HK-2 (cell line): Measurements from ENCODE around the gene TRIOBP.
A peak's percentile ranks its signal among the peaks of the same experiment; 100 is the strongest.

ENCODE experiments used
- DNase-seq: peaks from one replicate; pipeline ENCODE4 v3.0.0-alpha.2; 2018; ENCODE audit not compliant: unreplicated experiment

TRIOBP gene

GRCh38 chr22:37731804-37732471 is 35.1 kb downstream of the TRIOBP start:
- DNase-seq: no peak

DNA sequence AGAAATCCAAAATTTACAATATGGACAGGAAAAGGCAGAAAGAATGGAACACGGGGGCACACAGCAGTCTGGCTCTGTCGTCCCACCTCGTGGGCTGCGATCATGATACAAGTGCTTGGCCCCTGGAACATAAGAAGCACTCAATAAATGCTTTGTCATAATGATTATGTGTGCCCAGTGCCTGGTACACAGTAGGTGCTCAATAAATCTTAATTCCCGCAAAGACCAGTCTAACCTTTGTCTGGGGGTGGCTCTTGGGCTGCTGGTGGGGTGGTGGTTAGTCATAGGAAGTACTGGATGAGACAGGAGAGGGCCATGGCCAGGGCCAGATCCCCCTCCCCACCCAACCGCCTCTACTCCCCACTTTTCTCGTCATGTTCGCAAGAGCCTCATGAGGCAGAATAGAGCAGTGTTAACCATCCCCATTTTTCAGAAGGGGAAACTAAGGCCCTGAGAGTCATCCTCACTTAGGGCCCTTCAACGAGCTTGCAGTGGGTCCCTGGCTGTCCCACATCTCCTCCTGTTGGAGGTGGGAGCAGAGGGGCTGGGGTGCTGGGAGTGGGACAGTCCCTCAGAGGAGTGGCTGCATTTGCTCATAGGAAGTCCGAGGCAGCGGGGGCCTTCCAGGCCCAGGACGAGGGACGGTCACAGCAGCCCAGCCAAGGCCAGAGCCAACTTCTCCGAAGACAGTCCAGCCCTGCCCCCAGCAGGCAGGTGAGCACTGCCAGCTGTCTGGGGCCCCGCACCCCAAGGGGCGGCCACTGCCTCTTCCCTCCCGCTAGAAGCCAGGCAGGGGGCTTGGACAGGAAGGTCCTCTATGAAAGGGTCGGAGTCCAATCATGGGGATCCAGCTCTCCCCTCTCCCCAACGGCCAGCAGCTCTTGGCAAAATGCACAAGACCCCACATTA is 36.1 kb downstream of the TRIOBP start:
- no peak for DNase-seq

DNA sequence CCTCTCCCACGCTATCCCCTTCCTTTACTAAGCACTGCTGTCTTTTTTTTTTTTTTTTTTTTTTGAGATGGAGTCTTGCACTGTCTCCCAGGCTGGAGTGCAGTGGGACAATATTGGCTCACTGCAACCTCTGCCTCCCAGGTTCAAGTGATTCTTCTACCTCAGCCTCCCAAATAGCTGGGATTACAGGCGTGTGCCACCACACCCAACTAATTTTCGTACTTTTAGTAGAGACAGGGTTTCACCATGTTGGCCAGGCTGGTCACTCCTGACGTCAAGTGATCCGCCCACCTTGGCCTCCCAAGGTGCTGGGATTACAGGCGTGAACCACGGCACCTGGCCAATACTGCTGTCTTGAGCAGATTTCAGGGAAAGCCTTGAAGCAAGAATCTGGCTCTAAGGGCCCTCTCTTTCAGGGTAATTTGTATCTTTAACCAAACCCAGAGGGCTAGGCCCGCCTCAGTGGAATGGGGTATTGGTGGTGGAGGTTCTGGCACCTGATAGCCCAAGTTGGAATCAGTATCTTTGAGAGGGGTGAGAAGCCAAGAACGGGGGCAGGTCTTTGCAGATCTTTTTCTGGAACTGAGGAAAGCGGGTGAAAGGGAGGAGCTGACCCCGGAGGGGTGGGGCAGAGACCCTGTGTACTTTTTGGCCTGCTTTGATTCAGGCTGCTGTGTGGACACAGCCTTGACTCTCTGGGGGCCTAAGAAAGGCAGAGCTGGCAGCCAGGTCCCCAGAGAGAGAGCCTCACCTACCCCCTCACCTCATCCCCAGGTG is 37.0 kb downstream of the TRIOBP start:
- no peak for DNase-seq

GRCh38 chr22:37734402-37734700 is 37.5 kb downstream of the TRIOBP start:
- no peak for DNase-seq

DNA sequence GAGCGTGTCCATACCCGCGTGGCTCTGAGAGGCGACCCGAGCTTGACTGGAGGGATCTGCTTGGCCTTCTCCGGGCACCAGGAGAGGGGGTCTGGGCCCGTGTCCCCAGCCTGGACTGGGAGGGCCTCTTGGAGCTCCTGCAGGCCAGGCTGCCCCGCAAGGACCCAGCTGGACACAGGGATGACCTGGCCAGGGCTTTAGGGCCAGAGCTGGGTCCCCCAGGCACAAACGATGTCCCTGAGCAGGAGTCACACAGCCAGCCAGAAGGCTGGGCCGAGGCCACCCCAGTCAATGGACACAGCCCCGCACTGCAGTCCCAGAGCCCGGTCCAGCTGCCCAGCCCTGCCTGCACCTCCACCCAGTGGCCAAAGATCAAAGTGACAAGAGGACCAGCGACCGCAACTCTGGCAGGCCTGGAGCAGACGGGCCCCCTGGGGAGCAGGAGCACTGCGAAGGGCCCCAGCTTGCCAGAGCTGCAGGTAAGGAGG is 38.2 kb downstream of the TRIOBP start:
- no peak for DNase-seq

- DNase-seq: no peak
Observed at GRCh38 chr22:37739035-37739434, 42.2 kb downstream of the TRIOBP start.

DNA sequence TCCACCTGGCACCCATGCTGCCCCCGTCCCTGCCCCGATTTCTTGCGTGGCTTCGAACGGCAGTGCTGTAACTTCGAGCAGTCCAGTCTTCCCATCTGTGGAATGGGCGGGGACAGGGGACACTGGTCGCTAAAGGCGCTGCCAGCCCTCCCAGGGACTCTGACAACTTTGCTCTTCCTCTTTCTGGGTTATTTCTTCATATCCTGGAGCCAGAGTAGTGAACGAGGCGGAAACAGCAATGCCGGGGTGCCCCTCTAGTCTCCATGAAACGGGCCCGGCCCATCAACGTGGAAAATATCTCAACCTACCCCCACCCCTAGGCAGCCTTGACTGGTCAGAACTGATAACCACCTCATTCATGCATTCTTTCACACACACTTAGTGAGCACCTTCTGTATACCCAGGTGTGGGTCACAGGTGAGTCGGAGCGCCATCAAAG is 42.8 kb downstream of the TRIOBP start:
- DNase-seq: no peak

- no peak for DNase-seq
Observed at GRCh38 chr22:37740455-37741311, 43.8 kb downstream of the TRIOBP start.

DNA sequence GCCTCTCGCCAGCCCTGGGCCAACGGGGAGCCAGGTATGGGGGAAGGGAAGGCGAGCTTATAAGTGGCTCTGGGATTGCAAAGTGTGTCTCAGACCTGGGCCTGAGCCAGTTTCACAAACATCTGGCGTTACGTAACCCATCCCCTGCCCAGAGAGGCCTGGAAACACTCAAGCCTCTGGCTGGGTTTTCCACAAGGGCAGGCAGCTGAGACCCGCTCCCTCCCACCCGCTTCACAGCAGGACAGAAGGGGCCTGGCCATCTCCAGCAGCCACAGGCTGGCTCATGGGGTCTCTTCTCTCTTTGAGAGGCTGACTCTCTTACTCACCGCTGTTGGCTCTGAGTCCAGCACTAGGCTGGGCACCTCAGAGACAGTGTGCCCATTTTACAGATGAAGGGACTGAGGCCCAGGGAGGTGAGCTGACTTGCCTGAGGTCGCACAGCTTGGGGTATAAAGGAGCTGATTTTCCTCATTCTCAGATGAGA is 44.5 kb downstream of the TRIOBP start:
- no peak for DNase-seq

GRCh38 chr22:37742376-37743171 is 45.7 kb downstream of the TRIOBP start:
- peak; percentile 86 for DNase-seq

- no peak for DNase-seq
Observed at GRCh38 chr22:37744589-37744988, 47.7 kb downstream of the TRIOBP start.

DNA sequence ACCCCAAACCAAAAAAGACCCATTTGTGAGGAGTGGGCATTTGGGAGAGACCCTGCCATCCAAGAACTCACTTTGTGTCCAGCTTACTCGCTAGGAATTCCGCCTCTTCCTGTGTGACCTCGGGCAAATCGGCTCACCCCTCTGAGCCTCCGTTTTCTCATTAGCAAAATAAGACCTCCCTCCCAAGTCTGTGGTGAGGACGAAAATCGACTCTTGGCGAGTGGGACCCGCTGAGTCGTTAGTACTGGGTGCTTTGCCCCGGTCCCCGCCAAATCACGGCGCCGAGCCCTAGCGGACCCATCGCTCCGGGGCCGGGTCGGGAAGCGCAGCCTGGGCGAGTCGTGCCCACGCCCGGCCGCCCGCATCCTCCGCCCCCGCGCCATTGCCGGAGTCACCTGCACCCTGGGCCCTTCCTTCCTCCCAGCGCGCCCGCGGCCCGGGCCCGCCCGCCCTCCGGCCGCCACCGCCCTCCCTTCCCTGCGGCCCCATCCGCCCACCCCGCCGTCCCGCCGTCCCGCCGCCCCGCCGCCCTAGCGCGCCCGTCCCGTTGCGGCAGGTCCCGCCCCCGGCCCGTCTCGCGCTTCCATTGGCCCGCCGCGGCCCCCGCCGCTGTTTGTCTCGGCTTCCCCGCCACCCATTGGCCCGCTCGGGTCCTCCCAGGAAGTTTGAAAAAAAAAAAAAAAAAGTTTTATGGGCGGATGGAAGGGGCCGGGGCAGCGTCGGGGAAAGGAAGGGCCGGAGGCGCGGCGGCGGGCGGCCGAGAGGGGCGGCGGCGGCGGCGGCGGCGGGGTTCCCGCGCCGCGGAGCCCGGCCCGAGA is 48.9 kb downstream of the TRIOBP start:
- DNase-seq: peak; percentile 91

GRCh38 chr22:37746366-37747079 is 49.7 kb downstream of the TRIOBP start:
- DNase-seq: no peak

DNA sequence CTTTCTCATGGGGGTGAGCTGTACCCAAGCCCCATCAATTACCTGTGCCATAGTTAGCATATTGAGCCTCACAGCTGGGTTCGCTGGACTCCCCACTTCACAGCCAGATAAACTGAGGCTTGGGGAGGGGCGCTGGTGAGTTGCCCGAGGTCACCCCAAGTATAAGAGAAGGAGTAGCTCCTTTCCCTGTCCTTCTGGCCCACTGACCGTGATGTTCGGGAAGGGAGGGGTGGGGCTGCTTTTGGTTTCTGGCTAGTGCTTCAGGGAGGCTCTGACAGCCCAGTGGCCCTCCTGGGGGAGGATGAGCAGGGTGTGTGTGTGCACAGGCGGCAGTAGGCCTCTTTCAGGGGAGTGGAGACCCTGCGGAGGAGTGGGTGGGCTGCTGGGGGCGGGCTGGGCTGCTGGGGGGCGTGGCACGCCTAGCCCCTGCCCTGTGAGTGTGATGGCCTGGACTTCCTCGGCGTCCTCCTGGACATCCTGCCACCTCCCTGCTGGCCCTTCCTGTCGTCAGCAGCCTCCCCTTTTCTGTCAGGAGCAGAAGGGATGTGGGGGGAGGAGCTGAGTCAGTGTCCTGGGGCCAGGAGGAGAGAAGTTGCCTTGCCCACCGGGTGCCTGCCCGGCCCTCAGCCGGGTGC is 50.3 kb downstream of the TRIOBP start:
- DNase-seq: peak; percentile 62

GRCh38 chr22:37747715-37748100 is 50.9 kb downstream of the TRIOBP start:
- no peak for DNase-seq

- DNase-seq: no peak
Observed at GRCh38 chr22:37748659-37749058, 51.8 kb downstream of the TRIOBP start.

DNA sequence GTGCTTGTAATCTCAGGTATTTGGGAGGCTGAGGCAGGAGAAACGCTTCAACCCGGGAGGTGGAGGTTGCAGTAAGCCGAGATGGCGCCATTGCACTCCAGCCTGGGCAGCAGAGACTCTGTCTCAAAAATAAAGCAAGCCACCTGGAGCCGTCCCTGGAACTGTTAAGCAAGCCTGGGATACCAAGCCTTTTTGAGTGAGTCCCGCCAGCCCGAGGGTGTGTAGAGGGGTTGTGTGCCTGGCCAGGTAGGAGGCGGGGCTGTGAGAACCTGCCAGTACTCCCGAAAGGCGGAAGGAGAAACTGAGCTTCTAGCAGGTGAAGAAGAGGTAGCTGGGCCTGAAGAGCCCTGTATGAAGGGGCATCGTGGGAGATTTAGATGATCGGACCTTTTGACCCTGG is 52.4 kb downstream of the TRIOBP start:
- DNase-seq: no peak

DNA sequence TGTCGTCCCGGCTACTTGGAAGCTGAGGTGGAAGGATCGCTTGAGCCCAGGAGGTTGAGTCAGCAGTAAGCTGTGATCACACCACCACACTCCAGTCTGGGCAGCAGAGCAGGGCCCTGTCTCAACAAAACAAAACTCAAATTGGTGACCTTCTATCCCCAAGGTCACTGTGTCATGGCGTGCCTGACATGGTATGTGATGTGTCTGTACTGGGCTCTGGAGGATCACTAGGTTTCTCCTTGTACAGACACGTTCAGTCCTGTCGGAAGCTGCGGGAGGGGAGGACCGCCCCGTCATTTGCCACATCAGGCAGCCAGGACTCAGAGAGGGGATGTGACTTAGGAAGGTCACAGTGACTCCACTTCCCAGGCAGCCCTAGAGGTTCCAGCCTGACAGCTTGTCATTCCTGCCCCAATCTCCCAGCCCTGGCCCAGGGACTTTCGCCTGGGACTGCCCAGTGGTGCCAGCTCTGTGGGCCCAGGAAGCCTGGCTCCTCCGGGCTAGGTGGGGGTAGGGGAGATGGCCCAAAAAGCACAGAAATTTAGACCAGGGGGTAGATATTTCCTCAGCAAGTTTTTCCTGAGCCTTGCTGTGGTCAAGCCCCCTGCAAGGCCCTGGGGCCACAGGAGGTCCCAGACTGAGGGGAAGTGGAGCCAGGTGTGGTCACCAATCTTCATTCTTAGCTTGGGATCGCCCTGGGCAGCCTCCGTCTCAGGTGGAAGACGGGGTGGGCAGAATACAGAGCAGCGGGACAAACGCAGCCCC is 53.2 kb downstream of the TRIOBP start:
- DNase-seq: no peak
